Suppressor macrophage (primary cell): ENCODE measurements around the gene SFXN5.
"Not testable (repeated sequence)": the region's sequence is repeated elsewhere in the genome, so short reads cannot be mapped to it uniquely, and the experiment has no call there.

Experiments
- DNase-seq, 4 experiments: peaks; one replicate each; pipeline ENCODE4 v3.0.0-alpha.2; 2020 to 2022
- total RNA-seq, 17 experiments: gene quantifications; one replicate each; lab custom pipeline; 2026; ENCODE audit warnings: mixed read lengths in 6 of 17, inconsistent platforms in 3 of 17; lab: John Stamatoyannopoulos, UW

SFXN5 gene, protein sequence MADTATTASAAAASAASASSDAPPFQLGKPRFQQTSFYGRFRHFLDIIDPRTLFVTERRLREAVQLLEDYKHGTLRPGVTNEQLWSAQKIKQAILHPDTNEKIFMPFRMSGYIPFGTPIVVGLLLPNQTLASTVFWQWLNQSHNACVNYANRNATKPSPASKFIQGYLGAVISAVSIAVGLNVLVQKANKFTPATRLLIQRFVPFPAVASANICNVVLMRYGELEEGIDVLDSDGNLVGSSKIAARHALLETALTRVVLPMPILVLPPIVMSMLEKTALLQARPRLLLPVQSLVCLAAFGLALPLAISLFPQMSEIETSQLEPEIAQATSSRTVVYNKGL
- total RNA-seq: 8.9 to 41.4 (median 23.9) reads per million in 17 experiments

DNA sequence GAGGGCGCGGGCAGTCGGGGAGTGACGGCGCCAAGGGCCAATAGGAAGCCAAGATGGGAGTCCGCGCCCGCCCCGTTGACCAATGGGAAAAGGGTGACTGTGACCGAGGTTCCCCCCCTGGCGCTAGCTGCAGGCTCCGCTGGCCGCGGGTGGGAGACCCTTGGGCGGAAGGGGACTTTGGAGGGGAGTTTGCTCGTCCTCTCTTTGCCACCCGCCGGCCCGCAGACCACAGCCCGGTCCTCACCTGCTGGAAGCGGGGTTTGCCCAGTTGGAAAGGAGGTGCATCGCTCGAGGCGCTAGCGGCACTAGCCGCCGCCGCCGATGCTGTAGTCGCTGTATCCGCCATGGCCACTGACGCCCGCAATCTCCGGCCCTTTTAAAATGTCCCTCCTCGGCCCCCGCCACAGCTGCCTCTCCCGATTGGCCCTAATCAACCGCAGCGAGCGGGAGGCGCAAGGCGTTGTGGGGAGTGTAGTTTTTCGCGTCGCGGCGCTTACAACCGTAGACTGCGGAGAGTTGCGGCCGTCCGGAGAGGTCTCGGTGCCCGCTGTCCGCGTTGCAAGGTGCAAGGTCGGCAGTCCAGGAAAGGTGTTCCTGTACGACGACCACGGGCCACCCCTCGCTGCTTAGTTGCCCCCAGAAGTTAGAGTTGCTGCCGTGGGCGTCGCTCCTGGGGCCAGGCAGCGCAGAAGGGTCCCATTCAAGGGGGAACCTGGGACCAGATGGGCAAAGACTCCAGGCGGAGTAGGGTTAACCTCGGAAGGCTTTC, at the start of gene SFXN5:
SFXN5 (minus strand) TSS at position 353 of the 769 bp plus-strand sequence; CDS start at position 346, 7 bp downstream.
- DNase-seq: peak; percentile 98 to 99 (median 98)

DNA sequence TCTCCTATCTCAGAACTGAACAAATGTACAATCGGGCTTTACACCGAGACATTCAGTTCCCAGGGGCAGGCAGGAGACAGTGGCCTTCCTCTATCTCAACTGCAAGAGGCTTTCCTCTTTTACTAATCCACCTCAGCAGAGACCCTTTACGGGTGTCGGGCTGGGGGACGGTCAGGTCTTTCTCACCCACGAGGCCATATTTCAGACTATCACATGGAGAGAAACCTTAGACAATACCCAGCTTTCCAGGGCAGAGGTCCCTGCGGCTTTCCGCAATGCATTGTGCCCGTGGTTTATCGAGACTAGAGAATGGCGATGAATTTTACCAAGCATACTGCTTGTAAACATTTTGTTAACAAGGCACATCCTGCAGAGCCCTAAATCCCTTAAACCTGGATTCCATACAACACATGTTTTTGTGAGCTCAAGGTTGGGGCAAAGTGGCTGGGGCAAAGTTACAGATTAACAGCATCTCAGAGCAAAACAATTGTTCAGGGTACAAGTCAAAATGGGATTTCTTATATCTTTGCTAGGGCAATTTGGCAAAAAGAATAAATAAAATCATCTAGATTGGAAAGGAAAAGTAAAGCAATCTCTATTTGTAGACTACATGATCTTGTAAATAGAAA, 48.2 kb upstream of the SFXN5 start:
- DNase-seq: not testable (repeated sequence)

DNA sequence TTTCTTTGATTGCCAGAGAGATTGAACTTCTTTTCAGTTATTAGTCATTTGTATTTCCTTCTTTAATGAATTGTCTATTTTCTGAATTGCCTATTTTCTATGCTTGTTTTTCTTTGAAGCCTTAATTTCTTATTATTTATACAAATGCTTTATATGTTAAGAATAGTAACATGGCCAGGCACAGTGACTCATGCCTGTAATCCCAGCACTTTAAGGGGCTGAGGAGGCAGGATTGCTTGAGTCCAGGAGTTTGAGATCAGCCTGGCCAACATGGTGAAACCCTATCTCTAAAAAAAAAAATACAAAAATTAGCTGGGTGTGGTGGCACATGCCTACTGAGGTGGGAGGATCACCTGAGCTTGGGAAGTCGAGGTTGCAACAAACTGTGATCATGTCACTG, 45.9 kb upstream of the SFXN5 start:
- no peak for DNase-seq

DNA sequence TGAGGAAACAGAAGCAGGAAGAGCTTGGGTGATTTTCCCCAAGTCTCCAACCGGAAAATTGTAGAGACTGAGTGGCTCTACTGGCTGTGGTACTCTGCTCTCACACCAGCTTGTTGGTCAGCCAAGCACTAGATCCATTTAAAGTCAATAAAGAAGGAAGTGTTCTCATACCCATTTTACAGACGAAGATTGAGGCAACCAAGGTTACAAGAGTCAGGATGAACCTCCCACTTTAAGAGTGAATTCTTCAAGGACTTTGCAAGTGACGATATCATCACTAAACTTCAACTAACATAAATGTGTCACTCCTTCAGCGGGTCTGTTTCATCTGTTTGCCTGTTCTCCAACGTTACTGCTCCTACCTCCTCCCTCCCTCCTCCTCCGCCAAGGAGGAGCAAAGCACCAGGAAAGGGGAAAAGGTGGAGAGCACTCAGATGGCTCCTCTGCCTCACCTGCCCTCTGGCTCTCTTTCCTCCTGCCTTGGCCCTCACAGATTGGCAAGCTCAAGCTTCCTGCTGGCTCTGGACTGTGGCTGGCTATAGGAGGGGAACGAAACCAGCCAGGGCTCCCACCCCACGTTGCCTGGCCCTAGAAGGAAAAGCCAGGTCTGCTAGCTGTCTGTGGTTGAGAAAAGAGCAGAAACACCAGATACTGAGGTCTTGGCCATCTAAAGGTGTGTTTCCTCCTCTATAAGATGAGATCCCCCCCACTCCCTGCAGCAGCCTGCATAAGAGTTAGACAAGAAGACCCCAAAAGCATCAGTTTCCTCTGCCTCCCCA, 44.9 kb upstream of the SFXN5 start:
- DNase-seq: no peak

DNA sequence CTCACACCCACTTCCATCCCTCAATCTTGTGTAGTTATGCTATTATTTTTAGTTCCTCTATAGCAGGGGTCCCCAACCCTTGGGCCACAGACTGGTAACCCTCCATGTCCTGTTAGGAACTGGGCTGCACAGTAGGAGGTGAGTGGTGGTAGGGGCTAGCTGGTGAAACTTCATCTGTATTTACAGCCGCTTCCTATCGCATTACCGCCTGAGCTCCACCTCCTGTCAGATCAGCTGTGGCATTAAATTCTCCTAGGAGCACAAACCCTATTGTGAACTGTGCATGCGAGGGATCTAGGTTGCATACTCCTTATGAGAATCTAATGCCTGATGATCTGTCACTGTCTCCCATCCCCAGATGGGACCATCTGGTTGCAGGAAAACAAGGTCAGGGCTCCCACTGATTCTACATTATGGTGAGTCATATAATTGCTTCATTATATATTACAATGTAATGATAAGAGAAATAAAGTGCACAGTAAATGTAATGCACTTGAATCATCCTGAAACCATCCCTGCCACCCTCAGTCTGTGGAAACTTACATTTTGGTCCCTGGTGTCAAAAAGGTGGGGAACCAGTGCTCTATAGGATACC, 42.9 kb upstream of the SFXN5 start:
- DNase-seq: no peak

DNA sequence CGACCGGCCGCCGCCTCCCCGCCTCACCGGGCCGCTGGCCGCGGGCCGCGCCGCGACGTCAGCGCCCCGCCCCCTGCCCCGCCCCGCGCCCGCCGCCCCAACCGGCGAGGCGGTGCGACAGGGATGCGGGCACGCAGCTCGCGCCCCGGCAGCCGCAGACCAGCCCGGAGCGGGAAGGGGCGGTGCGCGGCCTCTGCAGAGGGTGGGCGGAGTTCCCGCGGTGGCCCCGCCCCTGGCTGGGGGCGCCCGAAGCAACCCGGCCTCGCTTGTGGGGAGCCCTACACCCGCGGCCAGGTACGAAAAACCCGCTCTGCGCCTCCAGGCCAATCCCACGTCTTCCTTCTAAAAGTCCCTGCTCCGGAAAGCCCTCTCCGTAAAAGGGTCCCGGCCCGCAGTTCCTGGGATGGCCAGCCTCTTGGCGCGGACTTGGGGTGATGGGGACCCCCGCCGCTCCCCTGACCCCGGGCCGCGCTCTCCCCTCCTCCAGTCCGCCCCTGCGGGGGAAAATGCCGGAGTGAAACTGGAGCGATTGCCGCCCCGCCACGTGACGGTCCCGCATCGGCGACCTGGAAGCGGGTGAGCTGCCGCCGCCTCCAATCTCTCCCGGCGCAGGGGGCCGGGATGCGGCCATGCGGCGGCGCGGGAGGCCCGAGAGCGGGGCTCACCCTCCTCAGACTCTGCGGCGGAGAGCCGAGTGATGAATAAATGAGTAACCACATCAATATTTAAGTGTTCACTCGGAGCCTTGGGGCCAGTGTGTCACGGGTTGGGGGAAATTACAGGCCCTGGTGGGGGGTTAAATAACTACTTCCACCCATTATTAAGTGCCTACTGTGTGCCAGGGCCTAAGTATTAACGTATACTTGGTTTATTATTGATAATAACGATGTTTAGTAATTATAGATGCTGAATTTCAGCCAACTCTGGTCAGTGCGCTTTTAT, 41.7 kb upstream of the SFXN5 start, which contains the start of gene RAB11FIP5:
RAB11FIP5 (minus strand) TSS at position 36 of the 942 bp plus-strand sequence. CDS start 171 bp downstream, outside the sequence.
- peak; percentile 34 to 75 (median 58) for DNase-seq

DNA sequence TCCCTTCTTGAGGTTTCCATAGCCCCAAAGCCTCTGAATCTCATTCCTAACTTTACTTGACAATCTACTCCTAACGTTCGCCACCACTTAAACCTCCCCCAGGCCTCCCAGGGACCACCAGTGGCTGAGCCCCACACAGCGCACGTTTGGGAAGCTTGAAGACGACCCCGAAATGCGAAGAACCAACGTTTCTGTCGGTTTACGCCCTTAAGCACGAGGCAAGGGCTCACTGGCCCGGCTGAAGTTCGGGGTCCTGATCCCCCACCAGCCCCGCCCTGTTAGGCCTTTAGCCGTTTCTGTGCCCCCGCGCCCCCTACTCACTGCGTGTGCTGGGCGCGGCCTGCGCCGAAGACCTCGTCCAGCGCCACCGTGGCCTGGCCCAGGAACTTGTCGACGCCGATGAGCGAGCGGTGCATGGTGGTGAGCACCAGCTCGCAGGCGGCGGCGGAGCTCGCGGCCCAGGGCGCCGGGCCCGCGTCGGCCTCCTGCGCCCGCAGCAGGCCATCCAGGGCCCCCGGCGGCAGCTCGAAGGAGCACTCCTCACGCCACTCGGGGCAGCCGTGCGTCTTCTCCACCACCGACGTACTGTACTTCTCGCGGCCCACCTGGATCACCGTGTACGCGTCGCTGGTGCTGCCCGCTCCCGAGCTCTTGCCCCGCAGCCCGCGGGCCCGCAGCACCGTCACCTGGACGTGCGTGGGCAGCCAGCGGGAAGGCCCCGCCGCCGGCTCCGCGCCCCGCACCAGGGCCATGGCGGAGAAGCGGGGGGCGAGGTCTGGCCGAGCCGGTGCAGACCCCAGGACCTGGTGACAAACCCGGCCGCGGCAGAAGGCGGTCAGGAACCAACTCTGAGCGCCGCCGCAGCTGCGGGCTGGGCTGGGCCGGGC, 40.8 kb upstream of the SFXN5 start:
- peak in 3 of 4 experiments; percentile 31 to 48 (median 43) for DNase-seq

DNA sequence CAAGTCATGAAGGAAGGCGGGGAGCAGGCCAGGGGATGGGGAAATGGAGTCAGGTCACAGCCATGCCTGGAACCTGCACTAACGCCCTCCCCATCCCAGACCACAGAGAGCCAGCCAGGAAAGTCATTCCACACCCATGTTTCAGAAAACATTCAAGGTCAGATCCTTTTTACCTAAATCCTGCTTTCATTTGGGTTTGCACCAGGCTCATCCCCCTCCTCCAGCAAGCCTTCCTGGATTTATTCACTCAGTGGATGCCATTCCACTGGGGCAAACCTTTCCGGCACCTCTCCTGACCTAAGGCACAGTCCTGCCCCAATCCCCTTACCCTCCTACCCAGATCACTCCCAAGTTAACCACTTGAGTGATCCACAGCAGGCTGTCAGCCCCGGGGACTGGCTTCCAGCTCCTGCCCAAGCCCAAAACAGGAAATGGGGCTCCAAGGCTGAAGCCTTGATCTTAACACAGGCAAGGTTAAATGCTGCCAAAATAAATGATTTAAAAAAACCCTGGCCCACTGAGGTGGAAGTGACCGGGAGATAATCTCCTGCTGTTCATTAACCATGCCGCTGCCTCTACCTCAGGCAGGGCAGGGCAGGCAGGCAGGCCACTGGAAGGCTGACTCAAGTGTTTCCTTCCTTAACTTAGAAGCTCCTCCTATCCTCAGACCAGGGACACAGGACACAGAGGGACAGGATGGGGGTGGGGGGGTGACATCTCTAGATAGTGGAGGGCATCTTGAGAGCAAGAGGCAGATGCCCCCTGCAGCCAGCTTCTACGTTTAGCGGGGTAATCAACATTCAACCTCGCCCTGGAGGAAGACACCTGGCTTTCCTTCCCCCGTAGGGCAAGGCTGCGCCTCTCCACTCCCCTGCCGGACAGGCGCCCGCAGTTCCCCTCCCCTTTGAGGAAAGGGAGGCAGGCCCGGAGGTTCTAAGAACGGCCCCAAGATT, 39.8 kb upstream of the SFXN5 start:
- peak in 1 of 4 experiments; percentile 12 for DNase-seq

DNA sequence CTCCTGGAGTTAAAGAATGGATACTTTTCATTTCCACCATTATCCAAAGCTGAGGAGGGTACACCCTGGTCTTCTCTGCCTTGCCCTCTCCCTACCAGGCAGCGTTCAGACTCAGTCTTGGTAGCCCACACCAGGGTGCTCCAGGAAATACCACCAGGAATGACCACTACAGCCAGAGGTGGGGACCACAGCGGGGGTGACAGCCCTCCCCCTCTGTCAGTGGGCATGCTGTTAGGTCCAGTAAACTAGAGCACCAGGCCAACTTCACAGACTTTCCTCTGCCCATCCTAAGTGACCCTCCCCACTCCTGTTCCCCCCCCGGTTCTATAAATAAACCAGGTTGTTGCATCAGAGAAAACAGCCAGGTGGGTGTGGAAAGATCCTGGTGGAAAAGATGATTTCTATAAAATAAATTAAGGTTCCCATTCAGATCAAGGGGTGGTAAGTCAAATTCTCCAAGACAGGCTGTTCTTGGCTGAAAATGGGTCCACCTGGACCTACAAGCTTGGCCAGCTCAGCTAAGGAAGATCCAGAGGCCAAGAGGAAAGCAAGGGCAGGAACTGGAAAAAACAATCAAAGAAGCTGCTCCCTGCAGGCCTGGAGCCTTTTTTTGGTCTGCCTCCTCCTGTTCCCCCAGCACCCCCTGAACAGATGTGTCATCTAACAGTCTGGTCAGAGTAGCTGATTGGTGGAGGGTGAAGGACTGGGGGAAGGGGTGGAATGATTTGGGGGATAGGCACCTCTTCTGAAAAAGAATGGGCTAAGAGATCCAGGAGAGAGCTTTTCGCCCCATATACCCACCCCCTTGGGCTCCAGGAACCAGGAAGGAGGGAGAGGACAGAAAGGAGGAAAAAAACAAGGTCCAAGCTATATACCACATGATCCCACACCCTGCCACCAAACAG, 38.9 kb upstream of the SFXN5 start:
- DNase-seq: no peak

DNA sequence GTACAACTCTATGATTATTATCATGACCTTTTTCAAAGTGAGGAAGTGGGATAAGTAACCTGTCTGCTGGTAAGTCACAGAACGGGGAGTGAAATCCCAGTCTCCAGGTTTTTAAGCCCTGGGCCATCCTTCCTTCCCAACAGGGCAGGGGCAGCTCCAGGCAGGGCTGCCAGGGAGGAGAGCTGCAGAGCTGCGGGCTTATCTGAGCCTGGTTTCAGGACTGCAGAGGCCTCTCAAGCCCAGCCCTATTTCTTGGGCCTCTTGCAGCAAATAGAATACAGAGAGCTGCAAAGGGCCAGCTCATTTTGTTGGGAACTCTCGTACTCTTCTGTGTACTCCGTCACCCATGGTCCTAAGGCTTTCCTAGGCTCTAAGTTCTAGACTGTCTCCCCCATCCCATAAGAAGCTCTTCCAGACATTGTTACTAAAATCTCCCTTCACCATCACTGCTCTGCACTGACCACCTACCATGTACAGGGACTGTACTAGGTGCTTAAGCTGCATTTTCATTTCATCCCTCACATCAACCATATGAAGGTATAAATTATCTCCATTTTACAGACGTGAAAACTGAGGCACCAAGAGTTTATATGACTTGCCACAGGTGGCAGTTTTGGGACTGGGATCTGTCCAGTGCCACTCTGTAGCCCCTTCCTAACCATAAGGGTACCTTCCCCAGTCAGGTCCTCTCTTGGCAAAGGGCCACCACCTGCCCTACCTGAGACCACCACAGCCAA, 38.1 kb upstream of the SFXN5 start:
- no peak for DNase-seq

DNA sequence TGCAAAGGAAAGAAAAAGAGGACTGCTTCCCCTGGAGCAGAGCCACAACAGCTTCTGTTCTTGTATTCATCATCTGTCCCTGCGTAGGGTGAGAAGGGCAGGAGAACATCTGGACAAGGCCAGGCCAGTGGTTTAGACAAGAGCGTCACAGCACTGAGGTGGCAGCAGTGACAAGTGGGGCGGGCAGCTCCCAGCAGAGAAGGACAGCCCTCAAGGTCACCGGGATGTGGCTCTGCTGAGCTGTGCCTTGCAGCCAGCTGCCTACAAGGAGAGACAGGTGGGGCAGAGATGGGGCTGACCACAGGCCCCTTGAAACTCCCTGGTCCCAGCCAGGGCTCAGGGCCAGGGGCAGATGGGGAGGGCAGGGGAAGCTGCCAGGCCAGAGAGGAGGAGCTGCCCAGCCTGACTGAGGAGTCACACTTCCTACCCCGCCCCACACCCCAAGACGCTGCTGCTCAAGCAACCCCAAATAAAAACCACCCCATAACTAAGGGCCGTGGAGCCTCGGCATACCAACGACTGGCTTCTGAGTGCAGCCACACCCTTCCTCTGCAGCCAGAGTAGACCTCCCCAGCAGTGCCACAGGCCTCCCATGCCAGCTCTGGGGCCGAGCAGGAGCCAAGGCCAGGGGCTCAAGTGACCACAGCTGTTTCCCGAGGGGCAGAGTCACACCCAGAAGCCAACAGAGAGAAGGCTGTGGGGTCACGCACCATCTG, 35.9 kb upstream of the SFXN5 start:
- no peak for DNase-seq

DNA sequence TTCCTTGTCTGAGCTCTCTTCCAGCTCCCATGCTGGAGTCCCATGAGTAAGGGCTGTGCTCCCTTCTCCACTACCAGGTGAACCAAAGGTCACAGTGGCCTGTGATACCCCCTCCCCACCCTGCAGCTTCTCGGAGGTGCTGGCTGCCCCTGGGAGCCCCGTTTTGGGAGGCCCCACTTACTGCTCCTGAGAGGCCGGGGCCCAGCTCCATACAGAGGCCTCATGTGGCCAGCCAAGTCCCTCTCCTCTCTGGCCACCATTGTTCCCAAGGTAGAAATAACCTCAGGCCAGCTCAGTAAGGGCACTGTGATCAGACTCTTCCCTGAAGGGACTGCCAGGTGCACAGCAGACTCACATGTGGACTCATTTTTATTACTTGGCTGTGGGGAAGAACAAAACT, 35.3 kb upstream of the SFXN5 start:
- DNase-seq: no peak

DNA sequence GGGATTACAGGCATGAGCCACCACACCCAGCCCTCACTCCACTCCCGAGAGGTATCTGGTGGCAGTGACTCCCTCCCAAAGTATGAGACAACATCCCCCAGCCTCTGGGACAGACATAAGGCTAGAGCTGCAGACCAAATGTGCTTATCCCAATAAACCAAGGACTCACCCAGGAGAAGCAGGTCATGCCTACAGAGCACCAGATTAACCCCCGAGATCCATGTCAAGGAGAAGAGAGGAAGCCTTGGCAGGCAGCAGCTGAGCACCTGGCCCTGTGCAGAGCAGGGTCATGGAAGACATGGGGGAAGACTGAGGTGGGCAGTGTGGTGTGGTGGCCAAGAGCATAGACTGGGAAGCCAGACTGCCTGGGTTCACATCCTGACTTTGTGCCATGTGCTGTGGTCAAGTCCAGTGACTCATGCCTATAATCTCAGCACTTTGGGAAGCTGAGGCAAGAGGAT, 34.0 kb upstream of the SFXN5 start:
- DNase-seq: no peak

DNA sequence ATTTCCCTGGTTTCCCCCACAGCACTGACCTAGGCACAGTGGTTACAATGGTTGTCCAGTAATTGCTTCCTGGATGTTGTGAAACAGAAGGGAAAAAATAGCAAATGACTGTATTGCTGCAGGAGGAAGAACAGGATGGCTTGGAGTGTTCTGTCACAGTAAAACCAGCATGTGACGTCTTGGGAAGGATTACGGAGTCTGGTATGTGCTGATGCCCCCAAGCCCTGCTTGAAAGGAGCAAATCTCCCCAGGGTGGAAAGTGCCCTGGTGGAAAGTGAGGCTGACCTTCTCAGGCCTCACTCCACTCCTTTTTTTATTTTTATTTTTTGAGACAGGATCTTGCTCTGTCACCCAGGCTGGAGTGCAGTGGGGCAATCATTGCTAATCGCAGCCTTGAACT, 33.4 kb upstream of the SFXN5 start:
- DNase-seq: peak in 2 of 4 experiments; percentile 26 to 28

DNA sequence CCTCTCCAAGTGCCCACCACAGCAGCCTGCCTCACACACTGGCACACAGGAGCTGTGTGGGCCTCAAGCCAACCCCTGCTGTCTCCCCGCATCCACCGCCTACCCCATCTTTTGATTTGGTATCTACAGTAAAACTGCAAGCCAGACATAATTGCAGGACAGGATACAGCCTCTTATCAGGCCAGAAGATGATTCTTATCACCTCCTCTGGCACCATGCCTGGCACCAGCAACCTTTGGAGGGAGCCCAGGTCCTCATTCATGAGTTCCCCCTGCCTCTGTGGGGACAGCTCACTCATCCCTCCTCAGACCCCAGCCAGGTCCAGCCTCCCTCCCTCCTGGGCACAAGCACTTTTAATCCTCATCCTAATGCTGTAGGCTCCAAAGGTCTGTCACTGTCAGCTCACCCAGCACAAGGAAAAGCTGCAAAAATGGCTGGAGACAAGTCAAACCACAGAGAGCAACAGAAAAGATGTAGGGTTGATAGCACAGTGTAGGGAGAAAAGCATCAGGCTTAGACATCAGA, 31.6 kb upstream of the SFXN5 start:
- DNase-seq: no peak
